ENCODE data around the gene MAP2K2. TPM values are rescaled to one million over a fixed set of nuclear protein-coding genes. Genes with fewer than 3 reads are reported as not detected.

Gene MAP2K2
- total RNA-seq, 1 experiment from 2014 or later: 151 TPM

DNA sequence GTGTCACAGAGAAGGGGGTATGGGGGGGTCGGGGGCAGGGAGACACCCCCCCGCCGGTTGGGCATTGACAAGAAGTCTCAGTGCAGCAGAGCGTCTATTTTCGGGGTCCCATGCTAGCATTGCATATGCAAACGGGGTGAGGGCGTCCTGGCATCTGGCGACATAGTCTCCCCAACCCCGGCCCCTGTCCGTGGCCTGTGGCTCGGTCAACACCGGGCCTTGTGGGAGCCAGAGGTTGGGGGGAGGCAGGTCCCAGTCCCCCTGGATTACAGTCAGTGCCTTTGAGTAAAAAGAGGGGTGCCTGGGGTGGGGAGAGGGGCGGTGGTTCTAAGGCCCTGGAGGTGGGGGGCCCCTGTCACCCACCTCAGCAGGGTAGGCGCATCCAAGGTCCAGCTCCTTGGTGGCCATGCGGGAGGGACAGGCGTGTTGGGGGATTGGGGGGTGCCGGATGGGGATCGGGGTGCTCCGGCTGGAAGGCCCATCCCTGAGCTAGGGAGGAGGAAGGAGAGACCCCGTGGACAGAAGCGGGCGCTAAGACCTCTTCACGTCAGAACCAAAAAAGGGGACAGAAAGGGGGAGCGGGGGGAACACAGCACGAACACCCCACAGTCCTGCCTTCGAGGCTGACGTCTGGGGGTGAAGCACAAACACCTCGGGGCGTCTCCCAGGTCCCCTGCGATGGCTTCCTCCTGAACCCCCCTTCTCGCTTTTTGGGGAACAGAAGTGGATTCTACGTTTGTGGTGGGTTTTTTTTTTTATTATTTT is 78.1 kb downstream of the MAP2K2 start:
- Histone ChIP-seq H3K9me3 (ENCODE audit: control insufficient read depth, insufficient read depth, low read depth, low read length) (no peaks in the 10 kb centered on the region), H3K27me3 (ENCODE audit: control insufficient read depth, insufficient read depth, low read length) (no peaks in the 10 kb centered on the region), H3K27ac (ENCODE audit: low read length) (no peak overlapping the region), H3K4me1 (ENCODE audit: control insufficient read depth, insufficient read depth, low read length) (no peaks in the 10 kb centered on the region), H3K36me3 (ENCODE audit: control insufficient read depth, insufficient read depth, low read length) (no peaks in the 10 kb centered on the region; the same call in 1 of the 2 replicates), H3K4me3 (ENCODE audit: low read depth in 2 of 2, low read length in 2 of 2) (no peak overlapping the region)
- intact Hi-C loops (cut with micrococcal nuclease; ENCODE audit: unreplicated experiment): no loop called here
- BruUV-seq (replicated peaks): TSS peak; percentile 64
- in situ Hi-C loops (cut with HindIII; ENCODE audit: low pct_unique_long_range_greater_than_20kb, low sequenced_read_pairs): no loop called here
- TF ChIP-seq SIN3A (IDR thresholded peaks at IDR 0.05; ENCODE audit: borderline replicate concordance, insufficient read depth, low read depth, low read length) (no peak), TCF7L2 (IDR thresholded peaks at IDR 0.05; ENCODE audit: low read depth, low read length) (no peak), POLR2AphosphoS5 (IDR thresholded peaks at IDR 0.05; ENCODE audit: low read depth, low read length) (no peak)
- TF ChIP-seq, protein P1, sequence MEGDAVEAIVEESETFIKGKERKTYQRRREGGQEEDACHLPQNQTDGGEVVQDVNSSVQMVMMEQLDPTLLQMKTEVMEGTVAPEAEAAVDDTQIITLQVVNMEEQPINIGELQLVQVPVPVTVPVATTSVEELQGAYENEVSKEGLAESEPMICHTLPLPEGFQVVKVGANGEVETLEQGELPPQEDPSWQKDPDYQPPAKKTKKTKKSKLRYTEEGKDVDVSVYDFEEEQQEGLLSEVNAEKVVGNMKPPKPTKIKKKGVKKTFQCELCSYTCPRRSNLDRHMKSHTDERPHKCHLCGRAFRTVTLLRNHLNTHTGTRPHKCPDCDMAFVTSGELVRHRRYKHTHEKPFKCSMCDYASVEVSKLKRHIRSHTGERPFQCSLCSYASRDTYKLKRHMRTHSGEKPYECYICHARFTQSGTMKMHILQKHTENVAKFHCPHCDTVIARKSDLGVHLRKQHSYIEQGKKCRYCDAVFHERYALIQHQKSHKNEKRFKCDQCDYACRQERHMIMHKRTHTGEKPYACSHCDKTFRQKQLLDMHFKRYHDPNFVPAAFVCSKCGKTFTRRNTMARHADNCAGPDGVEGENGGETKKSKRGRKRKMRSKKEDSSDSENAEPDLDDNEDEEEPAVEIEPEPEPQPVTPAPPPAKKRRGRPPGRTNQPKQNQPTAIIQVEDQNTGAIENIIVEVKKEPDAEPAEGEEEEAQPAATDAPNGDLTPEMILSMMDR (IDR thresholded peaks at IDR 0.05): no peak
- DNase-seq (ENCODE audit: low read depth, low spot score) (no peak), ATAC-seq (no peak)
- ChIA-PET POLR2A (interaction anchor here (0.6 kb wide), 2 partner anchors 12 to 154 kb away, joined by 3 to 11 read pairs; no protein-coding TSS in a partner anchor), CTCF (no interaction called here)

DNA sequence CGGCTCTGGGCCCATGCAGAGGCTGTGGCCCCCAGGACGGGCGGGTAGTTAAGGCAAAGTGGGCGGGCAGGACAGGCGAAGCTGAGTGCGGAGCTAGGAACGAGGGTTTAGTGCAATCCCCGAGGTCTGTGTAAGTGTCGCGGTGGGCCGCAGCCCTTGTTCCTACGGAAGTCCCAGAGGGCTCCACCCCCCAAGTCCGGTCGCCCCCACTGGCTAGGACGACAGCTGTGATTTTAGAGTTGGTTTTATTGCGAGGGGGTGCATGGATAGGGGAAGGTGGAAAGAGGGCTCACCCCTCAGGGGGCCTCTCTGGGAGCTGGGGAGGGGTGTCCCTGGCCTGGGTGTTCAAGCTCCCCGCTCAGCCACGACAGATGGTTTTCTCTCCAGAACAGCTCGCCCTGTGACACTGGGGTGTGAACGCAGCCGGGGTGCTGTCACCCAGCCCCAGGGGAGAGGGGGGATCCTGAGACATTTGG is 78.9 kb downstream of the MAP2K2 start:
- intact Hi-C loops (cut with micrococcal nuclease; ENCODE audit: unreplicated experiment): no loop called here
- ATAC-seq (no peak), DNase-seq (ENCODE audit: low read depth, low spot score) (no peak)
- no peaks in the 10 kb centered on the region; the same call in 1 of the 2 replicates for H3K36me3 ChIP-seq (ENCODE audit: control insufficient read depth, insufficient read depth, low read length)
- no TSS peak for BruUV-seq (replicated peaks)
- CTCF ChIA-PET: no interaction called here
- POLR2A ChIA-PET: interaction anchor here (0.6 kb wide), 1 partner anchor 13 kb away, joined by 3 read pairs; no protein-coding TSS in a partner anchor
- H3K4me3 ChIP-seq (ENCODE audit: low read depth in 2 of 2, low read length in 2 of 2): no peak overlapping the region
- H3K27ac ChIP-seq (ENCODE audit: low read length): no peak overlapping the region
- H3K27me3 ChIP-seq (ENCODE audit: control insufficient read depth, insufficient read depth, low read length): no peaks in the 10 kb centered on the region
- in situ Hi-C loops (cut with HindIII; ENCODE audit: low pct_unique_long_range_greater_than_20kb, low sequenced_read_pairs): no loop called here
- TF ChIP-seq, protein P1 (IDR thresholded peaks at IDR 0.05): no peak
- TF ChIP-seq, protein P2, sequence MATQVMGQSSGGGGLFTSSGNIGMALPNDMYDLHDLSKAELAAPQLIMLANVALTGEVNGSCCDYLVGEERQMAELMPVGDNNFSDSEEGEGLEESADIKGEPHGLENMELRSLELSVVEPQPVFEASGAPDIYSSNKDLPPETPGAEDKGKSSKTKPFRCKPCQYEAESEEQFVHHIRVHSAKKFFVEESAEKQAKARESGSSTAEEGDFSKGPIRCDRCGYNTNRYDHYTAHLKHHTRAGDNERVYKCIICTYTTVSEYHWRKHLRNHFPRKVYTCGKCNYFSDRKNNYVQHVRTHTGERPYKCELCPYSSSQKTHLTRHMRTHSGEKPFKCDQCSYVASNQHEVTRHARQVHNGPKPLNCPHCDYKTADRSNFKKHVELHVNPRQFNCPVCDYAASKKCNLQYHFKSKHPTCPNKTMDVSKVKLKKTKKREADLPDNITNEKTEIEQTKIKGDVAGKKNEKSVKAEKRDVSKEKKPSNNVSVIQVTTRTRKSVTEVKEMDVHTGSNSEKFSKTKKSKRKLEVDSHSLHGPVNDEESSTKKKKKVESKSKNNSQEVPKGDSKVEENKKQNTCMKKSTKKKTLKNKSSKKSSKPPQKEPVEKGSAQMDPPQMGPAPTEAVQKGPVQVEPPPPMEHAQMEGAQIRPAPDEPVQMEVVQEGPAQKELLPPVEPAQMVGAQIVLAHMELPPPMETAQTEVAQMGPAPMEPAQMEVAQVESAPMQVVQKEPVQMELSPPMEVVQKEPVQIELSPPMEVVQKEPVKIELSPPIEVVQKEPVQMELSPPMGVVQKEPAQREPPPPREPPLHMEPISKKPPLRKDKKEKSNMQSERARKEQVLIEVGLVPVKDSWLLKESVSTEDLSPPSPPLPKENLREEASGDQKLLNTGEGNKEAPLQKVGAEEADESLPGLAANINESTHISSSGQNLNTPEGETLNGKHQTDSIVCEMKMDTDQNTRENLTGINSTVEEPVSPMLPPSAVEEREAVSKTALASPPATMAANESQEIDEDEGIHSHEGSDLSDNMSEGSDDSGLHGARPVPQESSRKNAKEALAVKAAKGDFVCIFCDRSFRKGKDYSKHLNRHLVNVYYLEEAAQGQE (IDR thresholded peaks at IDR 0.05; ENCODE audit: insufficient read depth in 1 of 2, low read depth in 2 of 2, low read length in 1 of 2): no peak
- H3K9me3 ChIP-seq (ENCODE audit: control insufficient read depth, insufficient read depth, low read depth, low read length): no peaks in the 10 kb centered on the region
- no peaks in the 10 kb centered on the region for H3K4me1 ChIP-seq (ENCODE audit: control insufficient read depth, insufficient read depth, low read length)
